B cell (primary cell): ENCODE measurements around the gene SART3. TPM values are rescaled to one million over a fixed set of nuclear protein-coding genes. Genes with fewer than 3 reads are reported as not detected.

Experiments
- ATAC-seq: fragments of 200-7000 bp; cut with Tn5 transposase; one replicate; pipeline ENCODE4 v1.10.0; 2021; ENCODE audit warnings: low read depth, mild to moderate bottlenecking, moderate number of reproducible peaks, moderate library complexity
- CTCF ChIA-PET: fragments of 350-600 bp; sonication (Branson Sonifier 250); formaldehyde crosslinking; loops from one replicate; lab custom pipeline; 2021; ENCODE audit warnings: antibody characterized with exemption, inconsistent platforms; lab: Charles Lee
- POLR2A ChIA-PET: fragments of 350-600 bp; sonication (Branson Sonifier 250); formaldehyde crosslinking; loops from one replicate; lab custom pipeline; 2021; ENCODE audit warnings: antibody characterized with exemption; lab: Charles Lee
- DNase-seq: peaks from one replicate; pipeline ENCODE4 v3.0.0; 2013
- H2AFZ ChIP-seq: 2 replicates; pipeline ENCODE4 v1.6.1; 2012; ENCODE audit warnings: mild to moderate bottlenecking, low read depth, low read length; ENCODE audit not compliant: insufficient read depth, poor library complexity, severe bottlenecking
- H3K27ac ChIP-seq, 2 donors: 1 replicate in 1 of 2; 2 replicates in 1 of 2; pipeline ENCODE4 v1.5.1; 2012 to 2013; ENCODE audit warnings: low read length in 2 of 2, mild to moderate bottlenecking in 2 of 2, moderate library complexity in 1 of 2
- H3K27me3 ChIP-seq, 4 experiments: fragments of 200-600 bp in 1 of 4; sonication (generic) in 1 of 4; replicated peaks in 1 of 4; 1 replicate in 2 of 4; 2 replicates in 2 of 4; pipeline versions ENCODE4 v1.6.1 to v1.7.0; 2013 to 2016; ENCODE audit warnings: low read length in 3 of 4, mild to moderate bottlenecking in 2 of 4, mixed read lengths in 1 of 4, moderate library complexity in 1 of 4; ENCODE audit not compliant: insufficient read depth in 4 of 4, control insufficient read depth in 3 of 4; ENCODE audit errors: control extremely low read depth in 1 of 4
- H3K36me3 ChIP-seq, 2 experiments: replicated peaks in 1 of 2; 1 replicate in 1 of 2; 2 replicates in 1 of 2; pipeline versions ENCODE4 v1.6.1 to v1.7.1; 2013; ENCODE audit warnings: low read length in 1 of 2; ENCODE audit not compliant: insufficient read depth in 2 of 2, control insufficient read depth in 1 of 2; ENCODE audit errors: control extremely low read depth in 1 of 2, extremely low read depth in 1 of 2
- H3K4me1 ChIP-seq, 2 donors: fragments of 200-600 bp in 1 of 2; sonication (generic) in 1 of 2; 1 replicate in 1 of 2; 2 replicates in 1 of 2; pipeline versions ENCODE4 v1.5.1 to v1.6.1; 2013 to 2017; ENCODE audit warnings: low read length in 2 of 2; ENCODE audit not compliant: control insufficient read depth in 2 of 2, insufficient read depth in 2 of 2
- H3K4me2 ChIP-seq: replicated peaks from 2 replicates; pipeline ENCODE3; 2012; ENCODE audit warnings: mild to moderate bottlenecking, low read depth, low read length; ENCODE audit not compliant: poor library complexity, severe bottlenecking
- H3K4me3 ChIP-seq, 5 experiments: fragments of 200-600 bp in 1 of 5; sonication (generic) in 1 of 5; 1 replicate in 3 of 5; 2 replicates in 2 of 5; pipeline versions ENCODE4 v1.5.1 to v1.7.0; 2011 to 2016; ENCODE audit warnings: low read length in 4 of 5, mild to moderate bottlenecking in 4 of 5, low read depth in 2 of 5, control low read depth in 1 of 5, moderate library complexity in 1 of 5; ENCODE audit not compliant: insufficient read depth in 1 of 5; ENCODE audit errors: control extremely low read depth in 1 of 5, extremely low read depth in 1 of 5
- H3K79me2 ChIP-seq: fragments of 200-600 bp; sonication (generic); one replicate; pipeline ENCODE4 v1.6.0; 2016; ENCODE audit warnings: low read length; ENCODE audit not compliant: control insufficient read depth, insufficient read depth
- H3K9ac ChIP-seq: fragments of 200-600 bp; sonication (generic); 2 replicates; pipeline ENCODE4 v1.6.1; 2017; ENCODE audit warnings: mild to moderate bottlenecking, low read length, moderate library complexity
- H3K9me3 ChIP-seq, 3 donors: one replicate each; pipeline versions ENCODE4 v1.6.1 to v1.7.1; 2013; ENCODE audit warnings: low read length in 2 of 3; ENCODE audit not compliant: control insufficient read depth in 2 of 3, insufficient read depth in 1 of 3; ENCODE audit errors: control extremely low read depth in 1 of 3
- H4K20me1 ChIP-seq: 2 replicates; pipeline ENCODE4 v1.6.0; 2012; ENCODE audit warnings: mild to moderate bottlenecking, low read length; ENCODE audit not compliant: insufficient read depth, control insufficient read depth, poor library complexity, severe bottlenecking
- H3K27ac Mint-ChIP-seq: one replicate; pipeline ENCODE4 v1.8.0; 2021; ENCODE audit warnings: mixed read lengths
- H3K27me3 Mint-ChIP-seq: one replicate; pipeline ENCODE4 v1.8.0; 2021; ENCODE audit warnings: mixed read lengths
- H3K4me1 Mint-ChIP-seq: one replicate; pipeline ENCODE4 v1.8.0; 2021; ENCODE audit warnings: mixed read lengths
- H3K4me3 Mint-ChIP-seq: one replicate; pipeline ENCODE4 v1.8.0; 2021; ENCODE audit warnings: mixed read lengths
- H3K9me3 Mint-ChIP-seq: one replicate; pipeline ENCODE4 v1.8.0; 2022; ENCODE audit warnings: mixed read lengths; ENCODE audit not compliant: insufficient read depth
- EZH2 ChIP-seq: IDR thresholded peaks from 2 replicates; pipeline ENCODE4 v1.6.1; 2012; ENCODE audit warnings: borderline replicate concordance, low read depth, mild to moderate bottlenecking, moderate library complexity, low read length; ENCODE audit not compliant: insufficient read depth, poor library complexity, severe bottlenecking
- WGBS: methylation state at CpG from one replicate; pipeline ENCODE4 v1.1.5; 2013; ENCODE audit warnings: missing lambda C conversion rate; ENCODE audit not compliant: insufficient coverage; 5-methylcytosine and 5-hydroxymethylcytosine counted together
- intact Hi-C: fragments of 100-400 bp; cut with micrococcal nuclease; formaldehyde crosslinking; loops from one replicate; pipeline ENCODE4 v1.10.0; 2022
- polyA plus RNA-seq: library from polyadenylated mRNA; depleted of rRNA; stranded (reverse); fragments of >200 nt; gene quantifications from 2 replicates; pipeline ENCODE4 v1.2.3, GENCODE V29; 2012
- total RNA-seq, 2 donors: library from RNA; stranded (reverse); fragments of 120-200 nt in 1 of 2; gene quantifications; 1 replicate in 1 of 2; 2 replicates in 1 of 2; pipeline versions ENCODE4 v1.2.3 to v1.2.4, GENCODE V29; 2013 to 2022
- TF ChIP-seq, protein P1 (sequence below): fragments of 200-600 bp; IDR thresholded peaks from one replicate; pipeline ENCODE4 v1.8.0; 2022; ENCODE audit warnings: antibody characterized with exemption, mild to moderate bottlenecking

SART3 gene
- total and polyA plus RNA-seq, 2 donors (not counting 1 experiment from before 2014, with no cell fraction given): 24.1 to 131 TPM

DNA sequence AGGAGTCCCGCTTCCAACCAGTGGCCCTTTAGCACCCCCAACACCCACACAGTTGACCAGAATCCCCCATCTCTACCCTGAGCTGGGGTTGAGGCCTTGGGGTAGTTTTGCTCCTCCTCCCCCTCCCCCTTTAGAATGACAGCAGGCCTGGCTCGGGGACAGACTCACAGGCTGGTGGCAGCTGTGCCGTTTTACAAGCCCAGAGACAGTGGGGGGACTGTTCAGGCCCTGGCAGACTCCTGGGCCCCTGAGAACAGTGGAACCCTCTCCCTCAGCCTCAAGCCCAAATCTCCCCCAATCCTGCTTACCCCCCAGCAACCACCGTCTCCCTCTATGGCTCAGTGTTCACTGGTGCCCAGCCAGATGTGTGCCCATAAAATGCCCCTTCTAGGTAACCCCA is 26.9 kb upstream of the SART3 start:
- Histone ChIP-seq H3K4me2 (no peak overlapping the region), H3K36me3 (no peaks in the 10 kb centered on the region), H3K9ac (no peak overlapping the region), H3K9me3 (no peaks in the 10 kb centered on the region), H3K4me1 (no peaks in the 10 kb centered on the region), H3K27me3 (no peaks in the 10 kb centered on the region), H3K4me3 (no peak overlapping the region), H3K27ac (no peak overlapping the region), H3K79me2 (no peaks in the 10 kb centered on the region), H2AFZ (no peak overlapping the region), H4K20me1 (no peaks in the 10 kb centered on the region)
- DNase-seq (no peak), ATAC-seq (no peak)
- Mint-ChIP-seq H3K4me3 (no peak overlapping the region), H3K4me1 (no peaks in the 10 kb centered on the region), H3K9me3 (no peaks in the 10 kb centered on the region), H3K27me3 (peaks cover 4% of the 10 kb centered on the region), H3K27ac (no peak overlapping the region)
- 89% methylated on average over 3 of the region's 4 CpGs for WGBS
- intact Hi-C loops: no loop called here
- POLR2A ChIA-PET: no interaction called here
- no peak for TF ChIP-seq EZH2
- TF ChIP-seq, protein P1, sequence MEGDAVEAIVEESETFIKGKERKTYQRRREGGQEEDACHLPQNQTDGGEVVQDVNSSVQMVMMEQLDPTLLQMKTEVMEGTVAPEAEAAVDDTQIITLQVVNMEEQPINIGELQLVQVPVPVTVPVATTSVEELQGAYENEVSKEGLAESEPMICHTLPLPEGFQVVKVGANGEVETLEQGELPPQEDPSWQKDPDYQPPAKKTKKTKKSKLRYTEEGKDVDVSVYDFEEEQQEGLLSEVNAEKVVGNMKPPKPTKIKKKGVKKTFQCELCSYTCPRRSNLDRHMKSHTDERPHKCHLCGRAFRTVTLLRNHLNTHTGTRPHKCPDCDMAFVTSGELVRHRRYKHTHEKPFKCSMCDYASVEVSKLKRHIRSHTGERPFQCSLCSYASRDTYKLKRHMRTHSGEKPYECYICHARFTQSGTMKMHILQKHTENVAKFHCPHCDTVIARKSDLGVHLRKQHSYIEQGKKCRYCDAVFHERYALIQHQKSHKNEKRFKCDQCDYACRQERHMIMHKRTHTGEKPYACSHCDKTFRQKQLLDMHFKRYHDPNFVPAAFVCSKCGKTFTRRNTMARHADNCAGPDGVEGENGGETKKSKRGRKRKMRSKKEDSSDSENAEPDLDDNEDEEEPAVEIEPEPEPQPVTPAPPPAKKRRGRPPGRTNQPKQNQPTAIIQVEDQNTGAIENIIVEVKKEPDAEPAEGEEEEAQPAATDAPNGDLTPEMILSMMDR: no peak
- CTCF ChIA-PET: interaction anchor here (1.3 kb wide), 1 partner anchor 30 kb away, joined by 4 read pairs; no protein-coding TSS in a partner anchor

DNA sequence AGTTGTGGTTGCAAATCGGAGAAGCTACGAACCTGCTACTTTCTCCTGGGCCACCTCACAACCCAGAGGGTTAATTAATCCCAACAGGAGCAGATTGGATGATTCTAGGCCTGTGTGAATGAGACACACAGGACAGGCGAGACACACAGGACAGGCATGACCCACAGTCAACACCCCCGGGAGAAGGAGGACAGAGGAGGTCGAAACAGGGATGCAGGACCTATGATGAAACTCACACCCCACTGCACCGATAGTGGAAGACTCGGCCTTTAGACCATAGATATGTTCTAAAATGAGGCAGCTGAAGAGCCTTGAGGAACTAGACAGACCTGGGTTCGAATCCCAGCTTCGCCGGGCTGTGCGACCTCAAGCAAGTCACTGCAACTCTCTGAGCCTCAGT is 25.3 kb upstream of the SART3 start:
- Histone ChIP-seq H3K9ac (no peak overlapping the region), H3K36me3 (no peaks in the 10 kb centered on the region), H3K4me1 (no peaks in the 10 kb centered on the region), H2AFZ (no peak overlapping the region), H3K27me3 (no peaks in the 10 kb centered on the region), H3K4me3 (no peak overlapping the region), H3K27ac (no peak overlapping the region), H4K20me1 (no peaks in the 10 kb centered on the region), H3K79me2 (no peaks in the 10 kb centered on the region), H3K9me3 (no peaks in the 10 kb centered on the region), H3K4me2 (no peak overlapping the region)
- no peaks in the 10 kb centered on the region for H3K4me1 Mint-ChIP-seq
- H3K4me3 Mint-ChIP-seq: no peak overlapping the region
- no peak for TF ChIP-seq EZH2
- TF ChIP-seq, protein P1: no peak
- no peak overlapping the region for H3K27ac Mint-ChIP-seq
- no peak for ATAC-seq
- DNase-seq: no peak
- CTCF ChIA-PET: no interaction called here
- WGBS: 94% methylated on average over 9 of the region's 11 CpGs
- H3K27me3 Mint-ChIP-seq: peaks cover 4% of the 10 kb centered on the region
- POLR2A ChIA-PET: no interaction called here
- intact Hi-C loops: no loop called here
- no peaks in the 10 kb centered on the region for H3K9me3 Mint-ChIP-seq
